H9 (cell line): ENCODE results near the gene DNAJC8. TPM values are rescaled to one million over a fixed set of nuclear protein-coding genes. Genes with fewer than 3 reads are reported as not detected.

Source experiments
- DNase-seq: peaks from one replicate; pipeline ENCODE4 v3.0.0-alpha.2; 2017
- H2AFZ ChIP-seq: one replicate; pipeline ENCODE4 v1.6.1; 2013; ENCODE audit warnings: mild to moderate bottlenecking, low read length, control low read depth, moderate library complexity
- H2AK5ac ChIP-seq: 2 replicates; pipeline ENCODE4 v1.6.1; 2013; ENCODE audit warnings: low read length, control low read depth, mixed read lengths; ENCODE audit not compliant: insufficient read length
- H2BK120ac ChIP-seq: one replicate; pipeline ENCODE4 v1.6.1; 2013; ENCODE audit warnings: low read depth, mild to moderate bottlenecking, low read length, control low read depth, inconsistent platforms; ENCODE audit not compliant: poor library complexity, severe bottlenecking
- H2BK12ac ChIP-seq: 2 replicates; pipeline ENCODE4 v1.6.1; 2013; ENCODE audit warnings: low read length, control low read depth, mixed read lengths, low read depth; ENCODE audit not compliant: insufficient read length
- H2BK15ac ChIP-seq: 2 replicates; pipeline ENCODE4 v1.6.1; 2013; ENCODE audit warnings: low read depth, low read length, control low read depth
- H2BK20ac ChIP-seq: one replicate; pipeline ENCODE4 v1.6.1; 2013; ENCODE audit warnings: low read depth, mild to moderate bottlenecking, low read length, control low read depth, inconsistent platforms; ENCODE audit not compliant: poor library complexity, severe bottlenecking
- H2BK5ac ChIP-seq: 2 replicates; pipeline ENCODE4 v1.6.1; 2013; ENCODE audit warnings: low read length, control low read depth, mixed read lengths; ENCODE audit not compliant: insufficient read length
- H3K14ac ChIP-seq: 2 replicates; pipeline ENCODE4 v1.6.1; 2013; ENCODE audit warnings: low read length, control low read depth; ENCODE audit not compliant: insufficient read depth
- H3K18ac ChIP-seq: 2 replicates; pipeline ENCODE4 v1.6.1; 2013; ENCODE audit warnings: low read depth, mild to moderate bottlenecking, mixed read lengths, low read length, control low read depth; ENCODE audit not compliant: insufficient read length
- H3K23ac ChIP-seq: 2 replicates; pipeline ENCODE4 v1.6.1; 2013; ENCODE audit warnings: low read length, control low read depth, mixed read lengths, low read depth; ENCODE audit not compliant: insufficient read length
- H3K23me2 ChIP-seq: 2 replicates; pipeline ENCODE4 v1.6.1; 2013; ENCODE audit warnings: low read depth, mild to moderate bottlenecking, mixed read lengths, low read length, control low read depth; ENCODE audit not compliant: insufficient read length, poor library complexity, severe bottlenecking
- H3K27ac ChIP-seq: 2 replicates; pipeline ENCODE4 v1.5.1; 2013; ENCODE audit warnings: low read length, control low read depth, mixed read lengths, low read depth; ENCODE audit not compliant: insufficient read length
- H3K27me3 ChIP-seq: 2 replicates; pipeline ENCODE4 v1.6.1; 2013; ENCODE audit warnings: low read length, control low read depth, inconsistent platforms; ENCODE audit not compliant: insufficient read depth
- H3K4ac ChIP-seq: 2 replicates; pipeline ENCODE4 v1.6.1; 2013; ENCODE audit warnings: low read depth, mild to moderate bottlenecking, control low read depth, inconsistent platforms, low read length, moderate library complexity
- H3K4me1 ChIP-seq: 2 replicates; pipeline ENCODE4 v1.6.1; 2013; ENCODE audit warnings: low read length, control low read depth, inconsistent platforms; ENCODE audit not compliant: insufficient read depth
- H3K4me2 ChIP-seq: 2 replicates; pipeline ENCODE4 v1.6.1; 2013; ENCODE audit warnings: low read length, control low read depth, mixed read lengths; ENCODE audit not compliant: insufficient read length, insufficient read depth
- H3K56ac ChIP-seq: 2 replicates; pipeline ENCODE4 v1.6.1; 2013; ENCODE audit warnings: low read depth, mild to moderate bottlenecking, mixed read lengths, low read length, control low read depth; ENCODE audit not compliant: insufficient read length
- H3K79me1 ChIP-seq: 2 replicates; pipeline ENCODE4 v1.6.1; 2013; ENCODE audit warnings: low read depth, mild to moderate bottlenecking, moderate library complexity, low read length, control low read depth, inconsistent platforms; ENCODE audit not compliant: insufficient read depth, poor library complexity, severe bottlenecking
- H3K79me2 ChIP-seq: 2 replicates; pipeline ENCODE4 v1.6.1; 2013; ENCODE audit warnings: low read length, control low read depth, inconsistent platforms; ENCODE audit not compliant: insufficient read depth
- H3K9ac ChIP-seq: 2 replicates; pipeline ENCODE4 v1.6.1; 2013; ENCODE audit warnings: low read length, control low read depth, mixed read lengths; ENCODE audit not compliant: insufficient read length; ENCODE audit errors: extremely low read depth
- H3K9me3 ChIP-seq: one replicate; pipeline ENCODE4 v1.6.1; 2013; ENCODE audit warnings: low read depth, low read length, inconsistent platforms; ENCODE audit not compliant: control insufficient read depth
- H3T11ph ChIP-seq: one replicate; pipeline ENCODE4 v1.6.1; 2013; ENCODE audit warnings: mild to moderate bottlenecking, low read length, control low read depth, inconsistent platforms
- H4K20me1 ChIP-seq: one replicate; pipeline ENCODE4 v1.6.1; 2013; ENCODE audit not compliant: control insufficient read depth, insufficient read length, insufficient read depth
- H4K5ac ChIP-seq: 2 replicates; pipeline ENCODE4 v1.6.1; 2013; ENCODE audit warnings: low read depth, mild to moderate bottlenecking, mixed read lengths, low read length, control low read depth; ENCODE audit not compliant: insufficient read length
- H4K8ac ChIP-seq: replicated peaks from 2 replicates; pipeline ENCODE4 v1.6.1; 2013; ENCODE audit warnings: low read length, control low read depth, mixed read lengths, low read depth; ENCODE audit not compliant: insufficient read length
- H4K91ac ChIP-seq: 2 replicates; pipeline ENCODE4 v1.6.1; 2013; ENCODE audit warnings: low read depth, mild to moderate bottlenecking, moderate library complexity, mixed read lengths, low read length, control low read depth; ENCODE audit not compliant: insufficient read length
- H3K27ac Mint-ChIP-seq, 3 experiments: 2 replicates in 2 of 3; 3 replicates in 1 of 3; pipeline ENCODE4 v1.8.0; 2020 to 2021; ENCODE audit warnings: mixed read lengths in 3 of 3, mild to moderate bottlenecking in 1 of 3, moderate library complexity in 1 of 3
- H3K27me3 Mint-ChIP-seq: 2 replicates; pipeline ENCODE4 v1.8.0; 2021; ENCODE audit warnings: low read depth, mild to moderate bottlenecking, moderate library complexity, mixed read lengths
- H3K36me3 Mint-ChIP-seq, 3 experiments: 2 replicates in 2 of 3; 3 replicates in 1 of 3; pipeline ENCODE4 v1.8.0; 2020 to 2021; ENCODE audit warnings: low read depth in 3 of 3, mixed read lengths in 3 of 3; ENCODE audit not compliant: insufficient read depth in 1 of 3
- H3K4me1 Mint-ChIP-seq, 2 experiments: 2 replicates each; pipeline ENCODE4 v1.8.0; 2020; ENCODE audit warnings: mixed read lengths in 2 of 2
- H3K4me3 Mint-ChIP-seq, 2 experiments: 2 replicates in 1 of 2; 3 replicates in 1 of 2; pipeline ENCODE4 v1.8.0; 2020 to 2021; ENCODE audit warnings: mild to moderate bottlenecking in 2 of 2, mixed read lengths in 2 of 2, moderate library complexity in 1 of 2
- H3K9me3 Mint-ChIP-seq, 2 experiments: 2 replicates in 1 of 2; 3 replicates in 1 of 2; pipeline ENCODE4 v1.8.0; 2020; ENCODE audit warnings: mild to moderate bottlenecking in 2 of 2, mixed read lengths in 2 of 2, moderate library complexity in 1 of 2
- whole genome bisulfite sequencing: extraction: QIAGEN DNeasy Blood & Tissue Kit; methylation state at CpG from one replicate; pipeline ENCODE4 v1.1.7; 2013; ENCODE audit warnings: missing lambda C conversion rate, low lambda C conversion rate, mixed read lengths; ENCODE audit not compliant: insufficient read length; ENCODE audit errors: extremely low coverage; 5-methylcytosine and 5-hydroxymethylcytosine counted together
- total RNA-seq: library from RNA; stranded (reverse); gene quantifications from 2 replicates; pipeline ENCODE4 v1.2.1, GENCODE V29; 2021
- TF ChIP-seq, protein P1 (sequence below): fragments of 200-600 bp; sonication (generic); conservative IDR thresholded peaks from 3 replicates; pipeline ENCODE4 v1.8.0; 2021; ENCODE audit warnings: antibody characterized with exemption, mild to moderate bottlenecking

DNAJC8 gene
- total RNA-seq, 1 experiment from 2014 or later = 132 TPM

DNA sequence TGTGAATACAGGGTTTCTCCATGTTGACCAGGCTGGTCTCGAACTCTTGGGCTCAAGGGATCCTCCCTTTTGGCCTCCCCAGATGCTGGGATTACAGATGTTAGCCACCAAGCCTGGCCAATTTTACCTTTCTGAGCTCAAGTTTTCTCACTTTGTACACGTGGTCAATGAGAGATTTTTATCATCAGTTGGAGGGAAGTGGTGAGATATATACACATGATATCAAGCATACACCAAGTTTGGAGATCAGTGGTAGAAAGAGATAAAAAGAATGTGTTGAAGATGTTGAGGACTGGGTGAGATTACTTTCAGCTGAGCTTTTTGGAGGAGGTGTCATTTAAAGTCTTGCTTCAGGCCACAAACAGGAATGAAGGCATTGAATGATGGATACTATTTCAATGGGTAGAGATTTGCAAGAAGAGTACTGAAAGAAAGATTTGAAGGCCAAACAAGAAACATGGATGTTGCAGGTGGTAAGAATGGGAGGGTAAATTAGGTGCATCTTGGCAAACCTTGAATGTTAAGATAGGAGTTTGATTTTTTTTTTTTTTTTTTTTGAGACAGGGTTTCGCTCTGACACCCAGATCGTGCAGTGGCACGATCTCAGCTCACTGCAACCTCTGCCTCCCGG is 23.5 kb upstream of the DNAJC8 start:
- Histone ChIP-seq H2AK5ac (no peak overlapping the region), H3K9ac (no peak overlapping the region), H3K23me2 (peaks cover 7% of the 10 kb centered on the region), H4K91ac (no peak overlapping the region), H2BK5ac (no peak overlapping the region), H3K27ac (no peak overlapping the region), H3K14ac (no peak overlapping the region), H3K27me3 (no peaks in the 10 kb centered on the region), H3K4ac (no peak overlapping the region), H2BK15ac (no peak overlapping the region), H3T11ph (no peak overlapping the region), H3K18ac (no peak overlapping the region), H3K9me3 (no peaks in the 10 kb centered on the region), H4K8ac (no peak overlapping the region), H2BK12ac (no peak overlapping the region), H3K4me1 (no peaks in the 10 kb centered on the region), H3K4me2 (no peak overlapping the region), H3K56ac (no peak overlapping the region), H2BK20ac (no peak overlapping the region), H2BK120ac (no peak overlapping the region), H2AFZ (no peak overlapping the region), H4K5ac (no peak overlapping the region), H3K79me2 (peaks cover 8% of the 10 kb centered on the region; the same call in 1 of the 2 replicates), H3K23ac (no peak overlapping the region), H3K79me1 (no peaks in the 10 kb centered on the region), H4K20me1 (no peaks in the 10 kb centered on the region)
- no peak overlapping the region for H3K4me3 Mint-ChIP-seq
- no CpG with 5 or more reads among the region's 6 CpGs for WGBS
- peaks cover 0 to 3% (median under 1%) of the 10 kb centered on the region in 3 experiments; a peak in 3 of 7 replicates for H3K36me3 Mint-ChIP-seq
- H3K27ac Mint-ChIP-seq = no peak overlapping the region
- no peaks in the 10 kb centered on the region for H3K9me3 Mint-ChIP-seq
- no peaks in the 10 kb centered on the region; the same call in 1 of the 2 replicates for H3K27me3 Mint-ChIP-seq
- TF ChIP-seq, protein P1, sequence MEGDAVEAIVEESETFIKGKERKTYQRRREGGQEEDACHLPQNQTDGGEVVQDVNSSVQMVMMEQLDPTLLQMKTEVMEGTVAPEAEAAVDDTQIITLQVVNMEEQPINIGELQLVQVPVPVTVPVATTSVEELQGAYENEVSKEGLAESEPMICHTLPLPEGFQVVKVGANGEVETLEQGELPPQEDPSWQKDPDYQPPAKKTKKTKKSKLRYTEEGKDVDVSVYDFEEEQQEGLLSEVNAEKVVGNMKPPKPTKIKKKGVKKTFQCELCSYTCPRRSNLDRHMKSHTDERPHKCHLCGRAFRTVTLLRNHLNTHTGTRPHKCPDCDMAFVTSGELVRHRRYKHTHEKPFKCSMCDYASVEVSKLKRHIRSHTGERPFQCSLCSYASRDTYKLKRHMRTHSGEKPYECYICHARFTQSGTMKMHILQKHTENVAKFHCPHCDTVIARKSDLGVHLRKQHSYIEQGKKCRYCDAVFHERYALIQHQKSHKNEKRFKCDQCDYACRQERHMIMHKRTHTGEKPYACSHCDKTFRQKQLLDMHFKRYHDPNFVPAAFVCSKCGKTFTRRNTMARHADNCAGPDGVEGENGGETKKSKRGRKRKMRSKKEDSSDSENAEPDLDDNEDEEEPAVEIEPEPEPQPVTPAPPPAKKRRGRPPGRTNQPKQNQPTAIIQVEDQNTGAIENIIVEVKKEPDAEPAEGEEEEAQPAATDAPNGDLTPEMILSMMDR = no peak
- H3K4me1 Mint-ChIP-seq = peaks cover 16 to 17% of the 10 kb centered on the region in 2 experiments
- no peak for DNase-seq
